H9 (cell line): ENCODE results near the gene COPE. TPM values are rescaled to one million over a fixed set of nuclear protein-coding genes. Genes with fewer than 3 reads are reported as not detected.

Experiments
- DNase-seq: peaks from one replicate; pipeline ENCODE4 v3.0.0-alpha.2; 2017
- H2AFZ ChIP-seq: one replicate; pipeline ENCODE4 v1.6.1; 2013; ENCODE audit warnings: mild to moderate bottlenecking, low read length, control low read depth, moderate library complexity
- H2AK5ac ChIP-seq: 2 replicates; pipeline ENCODE4 v1.6.1; 2013; ENCODE audit warnings: low read length, control low read depth, mixed read lengths; ENCODE audit not compliant: insufficient read length
- H2BK120ac ChIP-seq: one replicate; pipeline ENCODE4 v1.6.1; 2013; ENCODE audit warnings: low read depth, mild to moderate bottlenecking, low read length, control low read depth, inconsistent platforms; ENCODE audit not compliant: poor library complexity, severe bottlenecking
- H2BK12ac ChIP-seq: 2 replicates; pipeline ENCODE4 v1.6.1; 2013; ENCODE audit warnings: low read length, control low read depth, mixed read lengths, low read depth; ENCODE audit not compliant: insufficient read length
- H2BK15ac ChIP-seq: 2 replicates; pipeline ENCODE4 v1.6.1; 2013; ENCODE audit warnings: low read depth, low read length, control low read depth
- H2BK20ac ChIP-seq: one replicate; pipeline ENCODE4 v1.6.1; 2013; ENCODE audit warnings: low read depth, mild to moderate bottlenecking, low read length, control low read depth, inconsistent platforms; ENCODE audit not compliant: poor library complexity, severe bottlenecking
- H2BK5ac ChIP-seq: 2 replicates; pipeline ENCODE4 v1.6.1; 2013; ENCODE audit warnings: low read length, control low read depth, mixed read lengths; ENCODE audit not compliant: insufficient read length
- H3K14ac ChIP-seq: 2 replicates; pipeline ENCODE4 v1.6.1; 2013; ENCODE audit warnings: low read length, control low read depth; ENCODE audit not compliant: insufficient read depth
- H3K18ac ChIP-seq: 2 replicates; pipeline ENCODE4 v1.6.1; 2013; ENCODE audit warnings: low read depth, mild to moderate bottlenecking, mixed read lengths, low read length, control low read depth; ENCODE audit not compliant: insufficient read length
- H3K23ac ChIP-seq: 2 replicates; pipeline ENCODE4 v1.6.1; 2013; ENCODE audit warnings: low read length, control low read depth, mixed read lengths, low read depth; ENCODE audit not compliant: insufficient read length
- H3K23me2 ChIP-seq: 2 replicates; pipeline ENCODE4 v1.6.1; 2013; ENCODE audit warnings: low read depth, mild to moderate bottlenecking, mixed read lengths, low read length, control low read depth; ENCODE audit not compliant: insufficient read length, poor library complexity, severe bottlenecking
- H3K27ac ChIP-seq: 2 replicates; pipeline ENCODE4 v1.5.1; 2013; ENCODE audit warnings: low read length, control low read depth, mixed read lengths, low read depth; ENCODE audit not compliant: insufficient read length
- H3K27me3 ChIP-seq: 2 replicates; pipeline ENCODE4 v1.6.1; 2013; ENCODE audit warnings: low read length, control low read depth, inconsistent platforms; ENCODE audit not compliant: insufficient read depth
- H3K4ac ChIP-seq: 2 replicates; pipeline ENCODE4 v1.6.1; 2013; ENCODE audit warnings: low read depth, mild to moderate bottlenecking, control low read depth, inconsistent platforms, low read length, moderate library complexity
- H3K4me1 ChIP-seq: 2 replicates; pipeline ENCODE4 v1.6.1; 2013; ENCODE audit warnings: low read length, control low read depth, inconsistent platforms; ENCODE audit not compliant: insufficient read depth
- H3K4me2 ChIP-seq: 2 replicates; pipeline ENCODE4 v1.6.1; 2013; ENCODE audit warnings: low read length, control low read depth, mixed read lengths; ENCODE audit not compliant: insufficient read length, insufficient read depth
- H3K56ac ChIP-seq: 2 replicates; pipeline ENCODE4 v1.6.1; 2013; ENCODE audit warnings: low read depth, mild to moderate bottlenecking, mixed read lengths, low read length, control low read depth; ENCODE audit not compliant: insufficient read length
- H3K79me1 ChIP-seq: 2 replicates; pipeline ENCODE4 v1.6.1; 2013; ENCODE audit warnings: low read depth, mild to moderate bottlenecking, moderate library complexity, low read length, control low read depth, inconsistent platforms; ENCODE audit not compliant: insufficient read depth, poor library complexity, severe bottlenecking
- H3K79me2 ChIP-seq: 2 replicates; pipeline ENCODE4 v1.6.1; 2013; ENCODE audit warnings: low read length, control low read depth, inconsistent platforms; ENCODE audit not compliant: insufficient read depth
- H3K9ac ChIP-seq: 2 replicates; pipeline ENCODE4 v1.6.1; 2013; ENCODE audit warnings: low read length, control low read depth, mixed read lengths; ENCODE audit not compliant: insufficient read length; ENCODE audit errors: extremely low read depth
- H3K9me3 ChIP-seq: one replicate; pipeline ENCODE4 v1.6.1; 2013; ENCODE audit warnings: low read depth, low read length, inconsistent platforms; ENCODE audit not compliant: control insufficient read depth
- H3T11ph ChIP-seq: one replicate; pipeline ENCODE4 v1.6.1; 2013; ENCODE audit warnings: mild to moderate bottlenecking, low read length, control low read depth, inconsistent platforms
- H4K20me1 ChIP-seq: one replicate; pipeline ENCODE4 v1.6.1; 2013; ENCODE audit not compliant: control insufficient read depth, insufficient read length, insufficient read depth
- H4K5ac ChIP-seq: 2 replicates; pipeline ENCODE4 v1.6.1; 2013; ENCODE audit warnings: low read depth, mild to moderate bottlenecking, mixed read lengths, low read length, control low read depth; ENCODE audit not compliant: insufficient read length
- H4K8ac ChIP-seq: replicated peaks from 2 replicates; pipeline ENCODE4 v1.6.1; 2013; ENCODE audit warnings: low read length, control low read depth, mixed read lengths, low read depth; ENCODE audit not compliant: insufficient read length
- H4K91ac ChIP-seq: 2 replicates; pipeline ENCODE4 v1.6.1; 2013; ENCODE audit warnings: low read depth, mild to moderate bottlenecking, moderate library complexity, mixed read lengths, low read length, control low read depth; ENCODE audit not compliant: insufficient read length
- H3K27ac Mint-ChIP-seq, 3 experiments: 2 replicates in 2 of 3; 3 replicates in 1 of 3; pipeline ENCODE4 v1.8.0; 2020 to 2021; ENCODE audit warnings: mixed read lengths in 3 of 3, mild to moderate bottlenecking in 1 of 3, moderate library complexity in 1 of 3
- H3K27me3 Mint-ChIP-seq: 2 replicates; pipeline ENCODE4 v1.8.0; 2021; ENCODE audit warnings: low read depth, mild to moderate bottlenecking, moderate library complexity, mixed read lengths
- H3K36me3 Mint-ChIP-seq, 3 experiments: 2 replicates in 2 of 3; 3 replicates in 1 of 3; pipeline ENCODE4 v1.8.0; 2020 to 2021; ENCODE audit warnings: low read depth in 3 of 3, mixed read lengths in 3 of 3; ENCODE audit not compliant: insufficient read depth in 1 of 3
- H3K4me1 Mint-ChIP-seq, 2 experiments: 2 replicates each; pipeline ENCODE4 v1.8.0; 2020; ENCODE audit warnings: mixed read lengths in 2 of 2
- H3K4me3 Mint-ChIP-seq, 2 experiments: 2 replicates in 1 of 2; 3 replicates in 1 of 2; pipeline ENCODE4 v1.8.0; 2020 to 2021; ENCODE audit warnings: mild to moderate bottlenecking in 2 of 2, mixed read lengths in 2 of 2, moderate library complexity in 1 of 2
- H3K9me3 Mint-ChIP-seq, 2 experiments: 2 replicates in 1 of 2; 3 replicates in 1 of 2; pipeline ENCODE4 v1.8.0; 2020; ENCODE audit warnings: mild to moderate bottlenecking in 2 of 2, mixed read lengths in 2 of 2, moderate library complexity in 1 of 2
- WGBS: extraction: QIAGEN DNeasy Blood & Tissue Kit; methylation state at CpG from one replicate; pipeline ENCODE4 v1.1.7; 2013; ENCODE audit warnings: missing lambda C conversion rate, low lambda C conversion rate, mixed read lengths; ENCODE audit not compliant: insufficient read length; ENCODE audit errors: extremely low coverage; 5-methylcytosine and 5-hydroxymethylcytosine counted together
- total RNA-seq: library from RNA; stranded (reverse); gene quantifications from 2 replicates; pipeline ENCODE4 v1.2.1, GENCODE V29; 2021
- TF ChIP-seq, protein P1 (sequence below): fragments of 200-600 bp; sonication (generic); conservative IDR thresholded peaks from 3 replicates; pipeline ENCODE4 v1.8.0; 2021; ENCODE audit warnings: antibody characterized with exemption, mild to moderate bottlenecking

COPE gene
- total RNA-seq, 1 experiment from 2014 or later, result 198 TPM

DNA sequence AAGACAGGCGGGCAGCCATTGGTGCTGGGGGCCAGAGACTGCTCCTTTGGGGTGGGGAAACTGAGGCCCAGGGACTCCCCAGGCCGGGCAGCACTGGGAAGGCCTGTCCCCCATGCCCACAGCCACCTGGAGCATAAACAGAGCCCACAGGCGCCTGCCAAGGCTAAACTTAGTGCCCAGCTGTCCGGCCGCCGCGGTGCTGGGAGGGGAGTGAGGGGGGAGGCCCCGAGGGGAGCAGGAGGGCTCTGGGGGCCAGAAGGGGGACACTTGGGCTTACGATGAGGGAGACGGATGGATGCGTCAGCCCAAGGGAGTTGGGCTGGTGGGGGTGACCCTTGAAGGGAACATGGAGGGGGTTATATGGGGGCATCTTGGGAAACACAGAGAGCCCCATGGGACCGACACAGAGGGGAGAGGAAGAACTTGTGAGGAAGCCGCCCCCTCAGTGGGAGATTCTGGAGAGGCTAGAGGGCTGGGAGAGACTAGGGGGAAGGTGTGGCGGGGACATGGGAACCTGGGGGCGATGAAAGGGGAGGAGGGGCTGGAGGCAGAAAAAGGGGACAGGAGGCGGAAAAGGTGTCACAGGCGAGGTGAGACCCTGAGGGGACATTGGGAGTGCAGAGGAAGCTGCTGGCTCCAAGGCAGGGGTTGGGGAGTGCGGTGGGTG lies 25.5 kb downstream of the COPE start:
- no peak overlapping the region for H3K4me2 ChIP-seq

More for the DNA sequence above, 25.5 kb downstream of the COPE start:
- H4K8ac ChIP-seq, result no peak overlapping the region
- H3K18ac ChIP-seq, result no peak overlapping the region
- TF ChIP-seq, protein P1, sequence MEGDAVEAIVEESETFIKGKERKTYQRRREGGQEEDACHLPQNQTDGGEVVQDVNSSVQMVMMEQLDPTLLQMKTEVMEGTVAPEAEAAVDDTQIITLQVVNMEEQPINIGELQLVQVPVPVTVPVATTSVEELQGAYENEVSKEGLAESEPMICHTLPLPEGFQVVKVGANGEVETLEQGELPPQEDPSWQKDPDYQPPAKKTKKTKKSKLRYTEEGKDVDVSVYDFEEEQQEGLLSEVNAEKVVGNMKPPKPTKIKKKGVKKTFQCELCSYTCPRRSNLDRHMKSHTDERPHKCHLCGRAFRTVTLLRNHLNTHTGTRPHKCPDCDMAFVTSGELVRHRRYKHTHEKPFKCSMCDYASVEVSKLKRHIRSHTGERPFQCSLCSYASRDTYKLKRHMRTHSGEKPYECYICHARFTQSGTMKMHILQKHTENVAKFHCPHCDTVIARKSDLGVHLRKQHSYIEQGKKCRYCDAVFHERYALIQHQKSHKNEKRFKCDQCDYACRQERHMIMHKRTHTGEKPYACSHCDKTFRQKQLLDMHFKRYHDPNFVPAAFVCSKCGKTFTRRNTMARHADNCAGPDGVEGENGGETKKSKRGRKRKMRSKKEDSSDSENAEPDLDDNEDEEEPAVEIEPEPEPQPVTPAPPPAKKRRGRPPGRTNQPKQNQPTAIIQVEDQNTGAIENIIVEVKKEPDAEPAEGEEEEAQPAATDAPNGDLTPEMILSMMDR, result no peak
- H3K79me2 ChIP-seq, result no peaks in the 10 kb centered on the region
- no peak overlapping the region for H2AFZ ChIP-seq
- no peak overlapping the region for H2BK12ac ChIP-seq
- DNase-seq, result no peak
- H3K27me3 ChIP-seq, result no peaks in the 10 kb centered on the region; the same call in 1 of the 2 replicates
- no peak overlapping the region for H2BK120ac ChIP-seq
- no peaks in the 10 kb centered on the region for H3K9me3 ChIP-seq
- Mint-ChIP-seq H3K27me3 (peaks cover 17% of the 10 kb centered on the region), H3K27ac (no peak overlapping the region), H3K4me1 (peaks cover 0 to 10% of the 10 kb centered on the region in 2 experiments; a peak in 1 of 4 replicates), H3K36me3 (peaks cover 0 to 7% (median 0%) of the 10 kb centered on the region in 3 experiments; a peak in 5 of 7 replicates), H3K4me3 (peak overlapping the region in 1 of 2 experiments; percentile 35; a peak in 1 of 5 replicates), H3K9me3 (no peaks in the 10 kb centered on the region)
- no peak overlapping the region for H4K5ac ChIP-seq
- no peak overlapping the region for H3T11ph ChIP-seq
- no CpG with 5 or more reads among the region's 18 CpGs for WGBS
- no peak overlapping the region for H3K9ac ChIP-seq
- no peak overlapping the region for H2AK5ac ChIP-seq
- no peak overlapping the region for H3K4ac ChIP-seq
- no peaks in the 10 kb centered on the region for H3K4me1 ChIP-seq
- no peak overlapping the region; the same call in 1 of the 2 replicates for H3K14ac ChIP-seq
- no peak overlapping the region for H2BK20ac ChIP-seq
- H3K23ac ChIP-seq, result no peak overlapping the region
- H3K27ac ChIP-seq, result no peak overlapping the region
- H2BK15ac ChIP-seq, result no peak overlapping the region
- no peak overlapping the region for H2BK5ac ChIP-seq
- no peak overlapping the region for H4K91ac ChIP-seq
- peaks cover 7% of the 10 kb centered on the region for H3K23me2 ChIP-seq
- H3K56ac ChIP-seq, result no peak overlapping the region
- no peaks in the 10 kb centered on the region for H3K79me1 ChIP-seq
- H4K20me1 ChIP-seq, result no peaks in the 10 kb centered on the region
